Loucy (cell line): ENCODE results near the gene NEK9.
A peak's percentile ranks its signal among the peaks of the same experiment; 100 is the strongest.

ENCODE experiments used
- H2AFZ ChIP-seq: fragments of 200-600 bp; sonication (generic); 2 replicates; pipeline ENCODE4 v1.6.0; 2016; ENCODE audit warnings: antibody characterized with exemption, mild to moderate bottlenecking, low read length, moderate library complexity
- H3F3A ChIP-seq: fragments of 200-600 bp; 2 replicates; pipeline ENCODE4 v1.6.0; 2016; ENCODE audit warnings: antibody characterized with exemption, low read depth, mild to moderate bottlenecking
- H3K27me3 ChIP-seq: fragments of 200-600 bp; sonication (generic); 2 replicates; pipeline ENCODE4 v1.6.1; 2014; ENCODE audit warnings: low read length, mild to moderate bottlenecking; ENCODE audit not compliant: insufficient read depth, poor library complexity, severe bottlenecking
- H3K36me3 ChIP-seq: fragments of 200-600 bp; sonication (generic); 2 replicates; pipeline ENCODE4 v1.6.1; 2016; ENCODE audit warnings: low read length; ENCODE audit not compliant: insufficient read depth
- H3K4me1 ChIP-seq: fragments of 200-600 bp; sonication (generic); 2 replicates; pipeline ENCODE4 v1.5.1; 2014; ENCODE audit warnings: low read length, mild to moderate bottlenecking; ENCODE audit not compliant: insufficient read depth, poor library complexity, severe bottlenecking
- H3K4me2 ChIP-seq: fragments of 200-600 bp; sonication (generic); 2 replicates; pipeline ENCODE4 v1.6.0; 2014; ENCODE audit warnings: antibody characterized with exemption, low read length, low read depth, mild to moderate bottlenecking; ENCODE audit not compliant: poor library complexity, severe bottlenecking
- H3K4me3 ChIP-seq: fragments of 200-600 bp; sonication (generic); 2 replicates; pipeline ENCODE4 v1.5.1; 2014; ENCODE audit warnings: low read length, mild to moderate bottlenecking, mixed read lengths; ENCODE audit not compliant: poor library complexity, severe bottlenecking
- H3K79me2 ChIP-seq: fragments of 200-600 bp; sonication (generic); 2 replicates; pipeline ENCODE4 v1.6.1; 2014; ENCODE audit warnings: low read length; ENCODE audit not compliant: insufficient read depth
- H3K9ac ChIP-seq: fragments of 200-600 bp; sonication (generic); 2 replicates; pipeline ENCODE4 v1.6.0; 2014; ENCODE audit warnings: mild to moderate bottlenecking, low read depth, low read length, moderate library complexity; ENCODE audit not compliant: poor library complexity, severe bottlenecking
- H3K9me2 ChIP-seq: fragments of 200-600 bp; sonication (generic); replicated peaks from 2 replicates; pipeline ENCODE4 v1.6.1; 2016; ENCODE audit warnings: low read depth, low read length, mixed read lengths
- H3K9me3 ChIP-seq: fragments of 200-600 bp; sonication (generic); 2 replicates; pipeline ENCODE4 v1.6.1; 2014; ENCODE audit warnings: mild to moderate bottlenecking, antibody characterized with exemption, low read length, low read depth; ENCODE audit not compliant: insufficient read depth
- H4K20me1 ChIP-seq: fragments of 200-600 bp; sonication (generic); 2 replicates; pipeline ENCODE4 v1.6.0; 2014; ENCODE audit warnings: antibody characterized with exemption, low read length, mild to moderate bottlenecking; ENCODE audit not compliant: insufficient read depth, poor library complexity, severe bottlenecking
- CTCF ChIP-seq: fragments of 200-600 bp; sonication (generic); conservative IDR thresholded peaks from 2 replicates; pipeline ENCODE4 v1.5.1; 2014; ENCODE audit warnings: mild to moderate bottlenecking, antibody characterized with exemption, low read length
- EZH2phosphoT487 ChIP-seq: fragments of 200-600 bp; IDR thresholded peaks from 2 replicates; pipeline ENCODE4 v1.6.1; 2018; ENCODE audit warnings: antibody characterized with exemption, mild to moderate bottlenecking, moderate library complexity, borderline replicate concordance

The NEK9 gene

GRCh38 chr14:75046899-75047298 is 79.9 kb downstream of the NEK9 start:
- H3K9me3 ChIP-seq, result no peaks in the 10 kb centered on the region
- H3K79me2 ChIP-seq, result peaks cover 20% of the 10 kb centered on the region
- no peaks in the 10 kb centered on the region for H3K36me3 ChIP-seq
- no peak overlapping the region for H3K9ac ChIP-seq
- no peak overlapping the region for H3K4me2 ChIP-seq
- no peaks in the 10 kb centered on the region for H3K9me2 ChIP-seq
- peaks cover 28% of the 10 kb centered on the region for H3K4me1 ChIP-seq
- no peak for TF ChIP-seq CTCF
- TF ChIP-seq EZH2phosphoT487, result no peak
- H4K20me1 ChIP-seq, result peaks cover 5% of the 10 kb centered on the region
- H3K27me3 ChIP-seq, result no peaks in the 10 kb centered on the region
- no peak overlapping the region for H3K4me3 ChIP-seq
- no peak overlapping the region for H2AFZ ChIP-seq
- 0 out of 2 replicates have a peak, but pooled peaks cover 4% of the 10 kb centered on the region for H3F3A ChIP-seq

- Histone ChIP-seq H3K9me2 (no peaks in the 10 kb centered on the region), H4K20me1 (peaks cover 5% of the 10 kb centered on the region), H3K79me2 (peaks cover 17% of the 10 kb centered on the region), H2AFZ (no peak overlapping the region), H3K36me3 (no peaks in the 10 kb centered on the region), H3K4me2 (peak overlapping the region; percentile 2), H3F3A (0 out of 2 replicates have a peak, but pooled peaks cover 4% of the 10 kb centered on the region), H3K9me3 (no peaks in the 10 kb centered on the region), H3K4me1 (peaks cover 28% of the 10 kb centered on the region), H3K4me3 (no peak overlapping the region), H3K9ac (no peak overlapping the region), H3K27me3 (no peaks in the 10 kb centered on the region)
- TF ChIP-seq EZH2phosphoT487 (no peak), CTCF (no peak)
These were observed 80.6 kb downstream of the NEK9 start for GRCh38 chr14:75046275-75046674.

GRCh38 chr14:75044752-75045151 is 82.1 kb downstream of the NEK9 start:
- Histone ChIP-seq H3K79me2 (0 out of 2 replicates have a peak, but pooled peaks cover 2% of the 10 kb centered on the region), H4K20me1 (peaks cover 5% of the 10 kb centered on the region), H3F3A (0 out of 2 replicates have a peak, but pooled peaks cover 4% of the 10 kb centered on the region), H3K9me3 (no peaks in the 10 kb centered on the region), H3K9me2 (no peaks in the 10 kb centered on the region), H3K36me3 (no peaks in the 10 kb centered on the region), H3K4me3 (no peak overlapping the region), H3K9ac (no peak overlapping the region), H3K4me1 (peaks cover 15% of the 10 kb centered on the region), H3K27me3 (no peaks in the 10 kb centered on the region), H2AFZ (no peak overlapping the region), H3K4me2 (peak overlapping the region; percentile 45)
- TF ChIP-seq CTCF, result no peak
- TF ChIP-seq EZH2phosphoT487, result no peak
